ENCODE measurements around the gene KLK12.

Gene KLK12

DNA sequence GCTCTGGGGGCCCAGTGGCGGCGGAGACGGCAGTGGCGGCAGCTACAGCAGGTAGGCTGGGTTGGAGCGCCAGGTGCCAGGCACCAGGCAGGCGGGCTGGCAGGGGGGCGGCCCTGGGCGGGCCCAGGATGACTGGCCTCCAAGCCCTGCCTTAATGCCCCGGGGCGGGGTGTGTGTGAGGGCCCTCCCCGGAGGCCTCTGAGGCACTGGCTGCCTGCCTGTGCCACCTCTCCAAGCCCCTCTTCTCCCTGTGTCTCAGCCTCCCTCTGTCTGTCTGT lies 8.3 kb downstream of the KLK12 start, which contains the start of gene KLK11:
KLK11 (minus strand) TSS at position 63 of the 278 bp plus-strand sequence. CDS start 985 bp downstream, outside the sequence.
- H3K27ac ChIP-seq (ENCODE audit: low read length): no peak within 1 kb of the TSS
- H3K36me3 ChIP-seq (ENCODE audit: control insufficient read depth in 2 of 2, insufficient read depth in 2 of 2, low read length in 2 of 2): no peaks in the 10 kb centered on the region
- peaks cover 18 to 23% of the 10 kb centered on the region in 2 donors for H3K27me3 ChIP-seq (ENCODE audit: control insufficient read depth in 1 of 2, insufficient read depth in 2 of 2, low read length in 2 of 2)

DNA sequence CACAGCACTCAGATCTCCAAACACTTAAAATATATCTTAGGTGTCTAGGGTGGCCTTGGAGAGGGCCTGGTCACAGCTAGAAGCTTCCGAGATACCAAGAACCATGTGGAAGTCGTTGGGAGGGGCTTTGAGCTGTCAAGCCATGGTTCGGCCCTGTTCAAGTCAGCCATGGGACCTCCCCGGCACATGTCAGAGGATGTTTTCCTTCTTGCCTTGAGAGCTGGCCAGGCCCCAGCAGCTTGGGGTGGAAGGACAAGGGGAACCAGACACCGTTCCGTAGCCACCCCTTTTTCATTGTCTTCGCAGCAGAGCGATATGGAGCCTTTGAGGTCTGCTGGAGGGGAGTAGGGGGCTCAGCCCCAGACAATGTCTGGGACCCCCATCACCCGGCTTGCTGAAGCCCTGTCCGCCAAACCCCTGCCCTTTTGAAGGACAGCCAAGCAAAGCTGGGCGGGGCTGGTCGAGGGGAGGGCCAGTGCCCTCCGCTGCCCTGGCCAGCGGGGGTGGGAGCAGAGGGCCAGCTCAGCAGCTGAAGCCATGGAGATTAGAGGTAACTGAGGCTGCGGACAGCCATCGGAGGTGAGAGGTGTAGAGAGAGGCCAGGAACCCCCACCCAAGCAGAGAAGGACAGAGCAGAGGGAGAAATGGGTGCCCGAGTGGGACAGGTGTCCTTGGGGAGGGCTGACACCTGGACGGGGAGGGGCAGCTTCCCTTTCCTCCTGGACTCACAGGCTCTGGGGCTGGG lies 8.8 kb downstream of the KLK12 start:
- Histone ChIP-seq H3K36me3 (ENCODE audit: control insufficient read depth in 2 of 2, insufficient read depth in 2 of 2, low read length in 2 of 2) (no peaks in the 10 kb centered on the region), H3K27ac (ENCODE audit: low read length) (no peak overlapping the region), H3K9me3 (ENCODE audit: control insufficient read depth in 2 of 2, low read length in 2 of 2) (peaks cover 0 to 3% of the 10 kb centered on the region in 2 donors), H3K4me1 (ENCODE audit: control insufficient read depth, insufficient read depth, low read length) (no peaks in the 10 kb centered on the region), H3K9ac (ENCODE audit: low read length in 2 of 2) (no peak overlapping the region), H3K4me3 (ENCODE audit: low read length in 2 of 2) (no peak overlapping the region), H3K27me3 (ENCODE audit: control insufficient read depth in 1 of 2, insufficient read depth in 2 of 2, low read length in 2 of 2) (peaks cover 18 to 23% of the 10 kb centered on the region in 2 donors)

More for the DNA sequence above, 8.3 kb downstream of the KLK12 start, which contains the start of gene KLK11:
- Histone ChIP-seq H3K9me3 (ENCODE audit: control insufficient read depth in 2 of 2, low read length in 2 of 2) (peaks cover 0 to 3% of the 10 kb centered on the region in 2 donors), H3K4me1 (ENCODE audit: control insufficient read depth, insufficient read depth, low read length) (no peaks in the 10 kb centered on the region), H3K4me3 (ENCODE audit: low read length in 2 of 2) (no peak within 1 kb of the TSS), H3K9ac (ENCODE audit: low read length in 2 of 2) (no peak within 1 kb of the TSS)

DNA sequence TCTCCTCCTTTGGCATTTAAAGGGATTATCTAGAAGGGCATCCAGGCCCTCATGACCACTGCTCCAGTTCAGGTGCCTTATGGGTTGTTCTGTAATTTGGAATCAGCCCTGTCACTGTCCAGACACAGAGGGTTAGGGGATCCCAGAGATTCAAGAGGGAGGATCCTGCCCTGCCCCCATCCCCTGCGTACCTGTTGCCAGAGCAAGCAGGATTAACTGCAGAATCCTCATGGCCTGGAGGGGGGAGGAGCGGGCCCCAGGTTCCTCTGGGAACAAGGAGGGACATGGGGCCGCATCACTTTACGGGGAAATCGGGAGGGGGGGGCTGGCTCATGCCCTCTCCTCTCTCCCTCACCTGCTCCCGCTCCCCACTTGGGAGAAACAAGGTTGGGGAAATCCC lies 9.4 kb downstream of the KLK12 start:
- no peak overlapping the region for H3K9ac ChIP-seq (ENCODE audit: low read length in 2 of 2)
- no peak overlapping the region for H3K4me3 ChIP-seq (ENCODE audit: low read length in 2 of 2)
- no peaks in the 10 kb centered on the region for H3K4me1 ChIP-seq (ENCODE audit: control insufficient read depth, insufficient read depth, low read length)
- H3K27me3 ChIP-seq (ENCODE audit: control insufficient read depth in 1 of 2, insufficient read depth in 2 of 2, low read length in 2 of 2): peaks cover 18 to 19% of the 10 kb centered on the region in 2 donors
- no peaks in the 10 kb centered on the region for H3K36me3 ChIP-seq (ENCODE audit: control insufficient read depth in 2 of 2, insufficient read depth in 2 of 2, low read length in 2 of 2)
- H3K9me3 ChIP-seq (ENCODE audit: control insufficient read depth in 2 of 2, low read length in 2 of 2): peaks cover 0 to 3% of the 10 kb centered on the region in 2 donors
- H3K27ac ChIP-seq (ENCODE audit: low read length): no peak overlapping the region

DNA sequence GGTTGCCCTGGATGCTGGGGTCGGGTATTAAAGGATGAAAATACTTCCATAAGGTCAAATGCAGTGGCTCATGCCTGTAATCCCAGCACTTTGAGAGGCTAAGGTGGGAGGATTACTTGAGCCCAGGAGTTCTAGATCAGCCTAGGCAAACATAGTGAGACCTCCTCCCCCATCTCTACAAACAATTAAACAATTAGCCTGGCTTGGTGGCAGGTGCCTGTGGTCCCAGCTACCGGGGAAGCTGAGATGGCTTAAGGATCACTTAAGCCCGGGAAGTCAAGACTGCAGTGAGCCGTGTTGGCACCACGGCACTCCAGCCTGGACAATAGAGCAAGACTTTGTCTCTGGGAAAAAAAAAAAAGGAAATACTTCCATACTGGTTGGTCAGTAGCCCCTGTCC lies 9.9 kb downstream of the KLK12 start:
- no peaks in the 10 kb centered on the region for H3K4me1 ChIP-seq (ENCODE audit: control insufficient read depth, insufficient read depth, low read length)
- H3K36me3 ChIP-seq (ENCODE audit: control insufficient read depth in 2 of 2, insufficient read depth in 2 of 2, low read length in 2 of 2): no peaks in the 10 kb centered on the region
- H3K27me3 ChIP-seq (ENCODE audit: control insufficient read depth in 1 of 2, insufficient read depth in 2 of 2, low read length in 2 of 2): peaks cover 19% of the 10 kb centered on the region in 2 donors
- no peak overlapping the region for H3K27ac ChIP-seq (ENCODE audit: low read length)
- no peak overlapping the region for H3K9ac ChIP-seq (ENCODE audit: low read length in 2 of 2)
- no peak overlapping the region for H3K4me3 ChIP-seq (ENCODE audit: low read length in 2 of 2)
- H3K9me3 ChIP-seq (ENCODE audit: control insufficient read depth in 2 of 2, low read length in 2 of 2): peaks cover 0 to 3% of the 10 kb centered on the region in 2 donors

DNA sequence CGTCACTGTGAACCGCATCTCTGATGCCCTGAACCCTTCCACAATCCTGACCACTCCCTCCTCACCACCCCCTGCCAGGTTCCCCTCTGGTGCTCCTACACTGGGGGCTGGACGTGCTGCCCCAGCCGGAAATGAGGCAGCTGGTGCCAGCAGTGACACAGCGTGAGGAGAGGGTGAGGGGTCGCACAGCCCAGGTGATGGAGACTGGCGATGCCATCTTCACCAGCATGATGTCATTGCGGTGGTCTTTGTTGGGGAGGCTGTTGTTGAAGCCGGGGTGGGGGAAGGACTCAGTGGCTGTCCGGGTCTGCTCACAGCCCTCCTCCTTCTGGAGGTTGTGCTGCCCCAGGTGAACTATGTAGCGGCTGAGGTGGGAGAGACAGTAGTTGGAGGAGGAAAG lies 10.9 kb downstream of the KLK12 start:
- no peak overlapping the region for H3K9ac ChIP-seq (ENCODE audit: low read length in 2 of 2)
- no peak overlapping the region for H3K27ac ChIP-seq (ENCODE audit: low read length)

DNA sequence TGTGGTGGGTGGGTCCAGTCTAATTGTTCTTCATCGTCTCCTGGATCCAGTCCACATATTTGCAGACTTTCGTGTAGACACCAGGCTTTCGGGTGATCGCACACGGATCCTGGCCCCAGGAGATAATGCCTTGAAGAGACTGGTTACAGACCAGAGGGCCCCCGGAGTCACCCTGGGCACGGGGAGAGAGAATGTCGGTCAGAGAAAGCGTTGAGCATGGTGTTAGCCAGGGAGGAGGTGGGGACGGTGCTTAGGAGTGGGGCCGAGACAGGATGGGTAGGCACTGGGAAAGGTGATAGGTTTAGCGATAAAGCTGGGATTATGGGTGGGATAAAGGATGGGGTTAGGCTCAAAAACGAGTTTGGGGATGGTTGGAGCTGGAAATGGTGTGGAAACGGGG lies 12.3 kb downstream of the KLK12 start:
- no peak overlapping the region for H3K4me3 ChIP-seq (ENCODE audit: low read length in 2 of 2)
- no peak overlapping the region for H3K27ac ChIP-seq (ENCODE audit: low read length)
- H3K36me3 ChIP-seq (ENCODE audit: control insufficient read depth in 2 of 2, insufficient read depth in 2 of 2, low read length in 2 of 2): no peaks in the 10 kb centered on the region
- no peaks in the 10 kb centered on the region for H3K9me3 ChIP-seq (ENCODE audit: control insufficient read depth in 2 of 2, low read length in 2 of 2)
- H3K27me3 ChIP-seq (ENCODE audit: control insufficient read depth in 1 of 2, insufficient read depth in 2 of 2, low read length in 2 of 2): peaks cover 21 to 32% of the 10 kb centered on the region in 2 donors
- H3K9ac ChIP-seq (ENCODE audit: low read length in 2 of 2): no peak overlapping the region
- peaks cover 3% of the 10 kb centered on the region for H3K4me1 ChIP-seq (ENCODE audit: control insufficient read depth, insufficient read depth, low read length)

More for the DNA sequence above, 10.9 kb downstream of the KLK12 start:
- Histone ChIP-seq H3K27me3 (ENCODE audit: control insufficient read depth in 1 of 2, insufficient read depth in 2 of 2, low read length in 2 of 2) (peaks cover 19 to 28% of the 10 kb centered on the region in 2 donors), H3K9me3 (ENCODE audit: control insufficient read depth in 2 of 2, low read length in 2 of 2) (no peaks in the 10 kb centered on the region), H3K4me3 (ENCODE audit: low read length in 2 of 2) (no peak overlapping the region), H3K4me1 (ENCODE audit: control insufficient read depth, insufficient read depth, low read length) (peaks cover 3% of the 10 kb centered on the region), H3K36me3 (ENCODE audit: control insufficient read depth in 2 of 2, insufficient read depth in 2 of 2, low read length in 2 of 2) (no peaks in the 10 kb centered on the region)

DNA sequence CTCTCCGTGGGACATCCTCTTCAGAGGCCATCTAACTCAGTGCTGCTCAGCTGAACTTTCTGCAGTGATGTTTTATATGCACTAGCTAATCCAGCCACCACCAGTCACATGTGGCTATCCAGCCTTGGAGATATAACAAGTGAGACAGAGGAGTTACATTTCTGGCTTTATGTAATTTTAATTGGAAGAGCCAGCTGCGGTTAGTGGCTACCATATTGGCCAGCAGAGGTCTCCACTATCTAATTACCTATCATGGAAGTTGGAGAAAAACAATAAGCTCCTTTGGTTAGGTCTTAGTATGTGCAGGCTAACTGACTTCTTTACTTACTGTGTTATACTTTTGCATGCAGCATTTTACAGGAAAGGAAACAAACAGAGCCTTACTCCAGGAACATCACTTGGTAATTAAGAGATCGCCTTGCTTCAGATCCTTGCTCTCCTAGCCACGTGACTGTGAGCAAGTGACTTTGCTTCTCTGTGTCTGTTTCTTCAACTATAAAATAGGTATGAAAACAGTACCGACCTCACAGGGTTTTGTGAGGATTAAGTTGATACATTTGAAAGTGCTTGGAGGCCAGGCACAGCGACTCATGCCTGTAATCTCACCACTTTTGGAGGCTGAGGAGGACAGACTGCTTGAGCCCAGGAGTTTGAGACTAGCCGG lies 13.7 kb downstream of the KLK12 start:
- H3K4me3 ChIP-seq (ENCODE audit: low read length in 2 of 2): no peak overlapping the region
- H3K4me1 ChIP-seq (ENCODE audit: control insufficient read depth, insufficient read depth, low read length): peaks cover 3% of the 10 kb centered on the region
- H3K27me3 ChIP-seq (ENCODE audit: control insufficient read depth in 1 of 2, insufficient read depth in 2 of 2, low read length in 2 of 2): peaks cover 30 to 41% of the 10 kb centered on the region in 2 donors
- H3K9me3 ChIP-seq (ENCODE audit: control insufficient read depth in 2 of 2, low read length in 2 of 2): no peaks in the 10 kb centered on the region
- no peak overlapping the region for H3K9ac ChIP-seq (ENCODE audit: low read length in 2 of 2)
- no peaks in the 10 kb centered on the region for H3K36me3 ChIP-seq (ENCODE audit: control insufficient read depth in 2 of 2, insufficient read depth in 2 of 2, low read length in 2 of 2)
- no peak overlapping the region for H3K27ac ChIP-seq (ENCODE audit: low read length)

DNA sequence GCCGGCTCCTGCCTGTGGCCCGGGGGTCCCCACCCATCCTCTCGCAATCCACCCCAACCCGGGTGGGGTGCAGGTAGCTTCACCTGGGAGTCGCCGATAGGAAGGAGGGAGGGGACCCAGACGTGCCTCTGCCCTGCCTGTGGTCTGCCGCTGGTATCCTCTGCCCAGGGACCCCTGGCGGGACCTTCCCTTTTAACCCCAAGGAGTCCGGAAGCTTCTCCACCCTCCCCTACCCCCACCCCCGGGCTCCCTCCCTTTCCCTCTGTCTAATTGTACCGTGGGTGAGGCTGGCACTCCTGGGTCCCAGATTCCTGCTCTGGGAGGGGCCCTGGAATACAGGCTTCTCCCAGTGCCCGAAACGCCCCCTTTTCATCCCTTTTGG lies 15.3 kb downstream of the KLK12 start, which contains the start of gene KLK10:
KLK10 (minus strand) TSS at position 166 of the 382 bp plus-strand sequence. CDS start 579 bp downstream, outside the sequence.
- H3K36me3 ChIP-seq (ENCODE audit: control insufficient read depth in 2 of 2, insufficient read depth in 2 of 2, low read length in 2 of 2): no peaks in the 10 kb centered on the region
- H3K27me3 ChIP-seq (ENCODE audit: control insufficient read depth in 1 of 2, insufficient read depth in 2 of 2, low read length in 2 of 2): peaks cover 39 to 45% of the 10 kb centered on the region in 2 donors
- H3K9ac ChIP-seq (ENCODE audit: low read length in 2 of 2): no peak within 1 kb of the TSS
- H3K27ac ChIP-seq (ENCODE audit: low read length): no peak within 1 kb of the TSS
- H3K4me1 ChIP-seq (ENCODE audit: control insufficient read depth, insufficient read depth, low read length): peaks cover 3% of the 10 kb centered on the region
- H3K9me3 ChIP-seq (ENCODE audit: control insufficient read depth in 2 of 2, low read length in 2 of 2): no peaks in the 10 kb centered on the region
- peak within 1 kb of the TSS in 1 of 2 donors; percentile 22 for H3K4me3 ChIP-seq (ENCODE audit: low read length in 2 of 2)

DNA sequence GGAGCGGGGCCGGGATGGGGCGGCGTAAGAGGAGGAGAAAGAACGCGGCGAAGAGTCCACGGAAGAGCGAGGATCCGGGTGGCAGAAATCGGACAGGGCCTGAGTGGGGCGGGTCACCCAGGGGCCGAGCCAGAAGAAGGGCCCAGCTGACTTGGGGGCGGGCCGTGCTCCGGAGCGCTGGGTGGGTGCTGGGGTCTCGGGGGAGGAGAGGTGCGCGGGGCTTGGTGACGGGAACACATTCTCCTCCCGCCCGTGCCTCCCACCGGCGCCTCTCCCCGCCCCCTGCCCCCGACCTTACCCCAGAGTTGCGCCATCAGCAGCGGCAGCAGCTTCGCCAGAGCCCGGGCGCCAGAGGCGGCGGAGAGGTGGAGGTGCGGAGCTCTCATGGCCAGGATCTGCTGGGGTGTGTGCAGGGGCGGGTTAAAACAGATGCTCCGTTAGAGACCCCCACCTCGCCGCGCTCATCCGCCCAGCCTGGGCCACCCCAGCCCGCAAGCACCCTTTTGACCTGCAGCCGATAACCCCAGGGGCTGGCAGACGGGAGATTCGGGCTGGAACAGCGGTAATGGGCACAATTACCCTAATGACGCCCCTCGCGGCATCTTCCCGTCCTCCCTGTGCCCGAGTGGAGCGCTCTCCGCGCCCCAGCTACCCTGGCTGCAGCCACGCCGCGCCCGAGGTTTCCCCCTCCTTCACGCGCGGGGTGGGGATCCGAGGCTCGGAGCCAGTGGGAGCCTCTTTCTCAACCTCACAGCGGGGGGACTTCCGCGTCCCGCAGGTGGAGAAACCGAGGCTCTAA lies 15.9 kb downstream of the KLK12 start:
- Histone ChIP-seq H3K9ac (ENCODE audit: low read length in 2 of 2) (no peak overlapping the region), H3K4me1 (ENCODE audit: control insufficient read depth, insufficient read depth, low read length) (peaks cover 3% of the 10 kb centered on the region), H3K27me3 (ENCODE audit: control insufficient read depth in 1 of 2, insufficient read depth in 2 of 2, low read length in 2 of 2) (peaks cover 41% of the 10 kb centered on the region in 2 donors), H3K9me3 (ENCODE audit: control insufficient read depth in 2 of 2, low read length in 2 of 2) (no peaks in the 10 kb centered on the region), H3K27ac (ENCODE audit: low read length) (no peak overlapping the region), H3K4me3 (ENCODE audit: low read length in 2 of 2) (peak overlapping the region in 1 of 2 donors; percentile 22), H3K36me3 (ENCODE audit: control insufficient read depth in 2 of 2, insufficient read depth in 2 of 2, low read length in 2 of 2) (no peaks in the 10 kb centered on the region)

DNA sequence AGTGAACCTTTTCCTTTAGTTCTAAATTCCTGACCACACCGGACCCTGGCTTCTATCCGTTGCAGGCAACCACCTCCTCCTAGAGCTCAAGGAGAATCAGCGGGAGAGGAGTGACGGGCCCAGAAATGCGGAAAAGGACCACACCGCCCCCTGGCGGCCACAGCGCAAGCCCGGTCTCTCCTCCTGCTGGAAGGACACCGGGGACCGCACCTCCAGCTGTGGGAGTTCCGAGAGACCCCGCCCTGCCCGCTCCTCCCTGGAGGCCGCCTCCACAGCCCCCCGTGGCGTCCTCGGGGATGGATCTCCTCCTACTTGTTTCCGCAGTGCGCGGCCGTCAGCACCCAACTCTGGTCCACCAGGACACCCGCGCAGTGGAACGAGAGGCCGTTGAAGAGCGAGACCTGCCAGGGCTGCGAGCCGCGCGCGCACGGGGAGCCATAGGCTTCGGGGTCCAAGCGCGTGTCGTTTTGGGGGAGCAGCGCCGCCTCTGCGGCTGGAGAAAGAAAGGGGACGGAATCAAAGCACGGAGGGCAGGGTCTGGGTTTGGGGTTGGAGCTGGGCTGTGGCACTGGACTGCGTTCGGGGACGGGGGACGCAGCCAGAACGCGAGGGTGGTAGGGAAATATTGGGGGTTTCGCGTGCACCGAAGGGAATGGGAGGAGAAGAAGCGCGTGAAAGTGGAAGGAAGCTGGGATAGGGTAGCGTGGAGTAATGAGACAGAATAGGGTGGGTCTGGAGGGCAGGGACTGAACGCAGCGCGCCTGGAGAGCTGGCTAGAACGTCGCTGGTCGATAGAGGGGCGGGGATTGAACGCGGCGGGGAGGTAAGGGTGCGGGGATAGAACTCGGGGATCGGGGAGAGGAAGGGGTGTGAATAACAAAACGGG lies 17.8 kb downstream of the KLK12 start:
- H3K9ac ChIP-seq (ENCODE audit: low read length in 2 of 2): no peak overlapping the region
- H3K27ac ChIP-seq (ENCODE audit: low read length): no peak overlapping the region
- no peaks in the 10 kb centered on the region for H3K9me3 ChIP-seq (ENCODE audit: control insufficient read depth in 2 of 2, low read length in 2 of 2)
- peaks cover 38 to 39% of the 10 kb centered on the region in 2 donors for H3K27me3 ChIP-seq (ENCODE audit: control insufficient read depth in 1 of 2, insufficient read depth in 2 of 2, low read length in 2 of 2)
- H3K4me3 ChIP-seq (ENCODE audit: low read length in 2 of 2): peak overlapping the region in 1 of 2 donors; percentile 35
- H3K4me1 ChIP-seq (ENCODE audit: control insufficient read depth, insufficient read depth, low read length): peaks cover 3% of the 10 kb centered on the region
- no peaks in the 10 kb centered on the region for H3K36me3 ChIP-seq (ENCODE audit: control insufficient read depth in 2 of 2, insufficient read depth in 2 of 2, low read length in 2 of 2)
